ENCODE results near the gene LGR4. TPM values are rescaled to one million over a fixed set of nuclear protein-coding genes. Genes with fewer than 3 reads are reported as not detected.

The LGR4 gene
- total RNA-seq, 6 experiments from 2014 or later: 13.9 to 20.2 (median 17.7) TPM

DNA sequence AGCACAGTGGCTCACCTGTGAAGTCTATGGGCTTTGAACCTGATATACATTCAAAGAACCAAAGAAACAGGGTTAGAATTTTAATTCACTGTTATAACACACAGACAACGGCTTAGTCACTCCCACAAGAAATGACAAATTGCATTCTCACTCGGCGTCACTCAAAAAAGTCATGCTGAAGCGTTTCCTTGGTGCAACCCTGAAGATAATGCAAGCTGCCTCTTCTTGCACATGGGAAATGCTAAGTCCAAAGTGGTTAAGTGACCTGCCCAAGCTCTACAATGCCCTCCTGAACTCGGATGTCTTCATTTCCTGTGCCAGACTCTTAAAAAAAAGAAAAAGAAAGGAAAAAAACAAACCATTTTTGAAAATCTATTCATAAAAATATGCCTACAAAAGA, 10.0 kb downstream of the LGR4 start:
- Mint-ChIP-seq H3K27me3 (ENCODE audit: insufficient read depth) (no peaks in the 10 kb centered on the region), H3K9me3 (no peaks in the 10 kb centered on the region), H3K27ac (peak overlapping the region; percentile 68), H3K4me1 (ENCODE audit: low read depth) (peaks cover 73% of the 10 kb centered on the region), H3K4me3 (peak overlapping the region; percentile 31; the same call in 1 of the 2 replicates), H3K36me3 (ENCODE audit: low read depth) (no peaks in the 10 kb centered on the region; the same call in 1 of the 2 replicates)
- TF ChIP-seq, protein P1, sequence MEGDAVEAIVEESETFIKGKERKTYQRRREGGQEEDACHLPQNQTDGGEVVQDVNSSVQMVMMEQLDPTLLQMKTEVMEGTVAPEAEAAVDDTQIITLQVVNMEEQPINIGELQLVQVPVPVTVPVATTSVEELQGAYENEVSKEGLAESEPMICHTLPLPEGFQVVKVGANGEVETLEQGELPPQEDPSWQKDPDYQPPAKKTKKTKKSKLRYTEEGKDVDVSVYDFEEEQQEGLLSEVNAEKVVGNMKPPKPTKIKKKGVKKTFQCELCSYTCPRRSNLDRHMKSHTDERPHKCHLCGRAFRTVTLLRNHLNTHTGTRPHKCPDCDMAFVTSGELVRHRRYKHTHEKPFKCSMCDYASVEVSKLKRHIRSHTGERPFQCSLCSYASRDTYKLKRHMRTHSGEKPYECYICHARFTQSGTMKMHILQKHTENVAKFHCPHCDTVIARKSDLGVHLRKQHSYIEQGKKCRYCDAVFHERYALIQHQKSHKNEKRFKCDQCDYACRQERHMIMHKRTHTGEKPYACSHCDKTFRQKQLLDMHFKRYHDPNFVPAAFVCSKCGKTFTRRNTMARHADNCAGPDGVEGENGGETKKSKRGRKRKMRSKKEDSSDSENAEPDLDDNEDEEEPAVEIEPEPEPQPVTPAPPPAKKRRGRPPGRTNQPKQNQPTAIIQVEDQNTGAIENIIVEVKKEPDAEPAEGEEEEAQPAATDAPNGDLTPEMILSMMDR (IDR thresholded peaks at IDR 0.05): no peak
- DNase-seq: no peak

DNA sequence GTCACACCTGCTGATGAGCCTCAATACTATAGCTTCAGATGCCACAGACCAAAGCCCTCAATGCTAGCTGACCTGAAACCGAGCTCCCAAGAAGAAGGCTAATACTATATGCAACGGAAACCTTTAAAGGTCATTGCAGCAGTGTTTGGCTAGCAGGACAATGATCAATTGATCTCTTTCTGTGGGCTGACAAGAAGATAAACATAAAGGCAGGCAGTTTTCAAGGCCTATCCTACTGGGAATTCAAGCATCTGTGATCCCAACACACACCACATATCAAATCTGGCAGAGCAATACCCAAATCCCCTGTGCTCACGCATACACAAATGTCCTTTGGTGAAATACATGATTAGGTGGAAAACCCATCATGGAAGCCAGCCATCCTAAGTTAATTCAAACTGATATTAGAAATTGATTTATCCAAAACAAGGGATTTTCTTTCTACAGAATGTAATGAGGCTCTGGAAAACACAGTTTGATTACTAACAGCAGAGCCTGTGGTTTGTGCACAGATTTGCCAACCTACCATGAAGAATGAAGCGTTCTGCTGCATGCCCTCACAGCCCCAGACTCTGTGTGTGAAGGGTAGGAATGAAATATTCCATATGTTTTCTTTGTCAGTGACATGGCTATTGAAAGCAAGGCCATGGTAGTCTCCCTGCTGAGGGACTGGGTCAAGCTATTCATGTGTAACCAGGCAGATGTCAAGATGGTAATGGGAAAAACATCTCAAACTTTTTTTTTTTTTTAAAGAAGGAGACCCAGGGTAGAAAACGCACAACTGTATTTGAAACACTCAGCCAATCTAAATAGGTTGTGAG, 12.2 kb downstream of the LGR4 start:
- Mint-ChIP-seq H3K4me1 (ENCODE audit: low read depth) (peaks cover 75% of the 10 kb centered on the region), H3K36me3 (ENCODE audit: low read depth) (no peaks in the 10 kb centered on the region; the same call in 1 of the 2 replicates), H3K4me3 (no peak overlapping the region), H3K27ac (no peak overlapping the region), H3K27me3 (ENCODE audit: insufficient read depth) (no peaks in the 10 kb centered on the region), H3K9me3 (no peaks in the 10 kb centered on the region)
- DNase-seq: no peak
- TF ChIP-seq, protein P1 (IDR thresholded peaks at IDR 0.05): no peak

DNA sequence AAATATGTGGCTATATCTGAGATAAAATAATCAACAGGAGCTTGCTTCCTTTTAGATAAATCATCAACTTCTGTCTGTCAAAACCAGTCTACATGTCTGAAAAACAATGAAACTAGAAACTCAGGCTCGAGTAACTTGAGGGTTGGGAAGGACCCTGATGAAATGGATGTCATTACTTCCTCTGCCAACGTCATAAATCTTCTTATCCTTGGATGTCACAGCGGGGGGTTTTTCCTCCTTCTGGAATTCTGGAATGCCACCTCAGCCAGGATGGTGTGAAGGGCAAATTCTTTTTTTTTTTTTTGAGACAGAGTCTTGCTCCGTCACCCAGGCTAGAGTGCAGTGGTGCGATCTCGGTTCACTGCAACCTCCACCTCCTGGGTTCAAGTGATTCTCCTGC, 13.4 kb downstream of the LGR4 start:
- Mint-ChIP-seq H3K27ac (no peak overlapping the region), H3K4me1 (ENCODE audit: low read depth) (peaks cover 72% of the 10 kb centered on the region), H3K27me3 (ENCODE audit: insufficient read depth) (no peaks in the 10 kb centered on the region), H3K36me3 (ENCODE audit: low read depth) (no peaks in the 10 kb centered on the region; the same call in 1 of the 2 replicates), H3K4me3 (no peak overlapping the region), H3K9me3 (no peaks in the 10 kb centered on the region)
- DNase-seq: no peak
- TF ChIP-seq, protein P1 (IDR thresholded peaks at IDR 0.05): no peak

DNA sequence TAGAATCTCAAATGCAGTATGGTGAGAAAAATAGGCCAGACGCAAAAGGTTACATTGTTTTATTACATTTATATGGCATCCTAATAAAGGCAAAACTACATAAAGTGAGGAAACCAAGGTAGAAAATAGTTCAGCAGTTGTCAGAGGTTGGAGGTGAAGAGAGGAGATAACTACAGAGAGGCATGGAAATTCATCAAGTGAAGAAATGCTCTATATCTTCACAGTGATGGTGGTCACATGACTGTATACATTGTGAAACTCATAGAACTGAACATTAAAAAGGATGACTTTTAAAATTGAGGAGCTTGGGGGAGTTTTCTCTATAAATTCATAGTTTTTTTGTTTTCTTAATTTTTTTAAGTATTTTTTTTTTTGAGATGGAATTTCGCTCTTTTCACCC, 14.4 kb downstream of the LGR4 start:
- Mint-ChIP-seq H3K4me1 (ENCODE audit: low read depth) (peaks cover 71% of the 10 kb centered on the region), H3K27ac (peak overlapping the region; percentile 88; the same call in 1 of the 2 replicates), H3K27me3 (ENCODE audit: insufficient read depth) (no peaks in the 10 kb centered on the region)

DNA sequence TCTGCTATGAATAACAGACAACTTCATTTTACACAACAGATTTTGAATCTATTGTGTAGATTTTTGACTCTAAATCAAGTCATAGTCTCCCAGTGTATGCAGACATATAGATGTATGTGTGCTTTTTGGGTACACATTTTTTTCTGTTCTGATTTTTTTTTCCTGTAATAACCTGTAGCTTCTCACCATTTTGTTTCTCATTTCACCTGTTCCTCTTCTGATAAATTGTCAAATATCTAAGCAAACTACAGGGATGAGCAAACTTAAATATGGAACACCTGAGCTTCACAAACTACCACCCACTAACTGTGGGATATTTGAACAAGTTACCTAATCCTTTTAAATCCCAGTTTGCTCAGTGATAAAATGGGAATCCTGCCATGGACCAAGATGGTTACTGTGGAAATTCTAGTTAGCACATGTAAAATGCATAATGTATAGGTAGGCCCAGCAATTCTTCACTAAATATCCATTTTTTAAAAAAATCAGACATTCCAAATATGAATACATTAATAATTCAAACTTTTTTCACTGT, 15.7 kb downstream of the LGR4 start:
- H3K27ac Mint-ChIP-seq: peak overlapping the region; percentile 88
- no peaks in the 10 kb centered on the region for H3K27me3 Mint-ChIP-seq (ENCODE audit: insufficient read depth)
- H3K36me3 Mint-ChIP-seq (ENCODE audit: low read depth): no peaks in the 10 kb centered on the region; the same call in 1 of the 2 replicates
- no peak for DNase-seq
- H3K4me1 Mint-ChIP-seq (ENCODE audit: low read depth): peaks cover 65% of the 10 kb centered on the region
- H3K4me3 Mint-ChIP-seq: peak overlapping the region; percentile 75
- TF ChIP-seq, protein P1 (IDR thresholded peaks at IDR 0.05): no peak
- no peaks in the 10 kb centered on the region for H3K9me3 Mint-ChIP-seq

More for the DNA sequence above, 14.4 kb downstream of the LGR4 start:
- TF ChIP-seq, protein P1 (IDR thresholded peaks at IDR 0.05): no peak
- H3K4me3 Mint-ChIP-seq: no peak overlapping the region
- DNase-seq: no peak
- no peaks in the 10 kb centered on the region for H3K9me3 Mint-ChIP-seq
- H3K36me3 Mint-ChIP-seq (ENCODE audit: low read depth): no peaks in the 10 kb centered on the region; the same call in 1 of the 2 replicates
